Neural cell (in vitro differentiated cells): ENCODE data around the gene CD300H. TPM values are rescaled to one million over a fixed set of nuclear protein-coding genes. Genes with fewer than 3 reads are reported as not detected.

Source experiments
- H2AFZ ChIP-seq: fragments of 200-600, 300-800 bp; sonication (generic), shearing (Covaris generic); 2 replicates; pipeline ENCODE4 v1.6.0; 2014; ENCODE audit warnings: low read depth, mild to moderate bottlenecking, antibody characterized with exemption, low read length, moderate library complexity
- H3F3A ChIP-seq: fragments of 200-600 bp; shearing (Covaris generic); 2 replicates; pipeline ENCODE4 v1.6.1; 2016; ENCODE audit warnings: mild to moderate bottlenecking, moderate library complexity, mixed read lengths, antibody characterized with exemption, low read length; ENCODE audit not compliant: insufficient read depth, poor library complexity, severe bottlenecking
- H3K27ac ChIP-seq: fragments of 200-600, 300-800 bp; sonication (generic), shearing (Covaris generic); 2 replicates; pipeline ENCODE4 v1.5.1; 2014; ENCODE audit warnings: mild to moderate bottlenecking, low read length, moderate library complexity
- H3K27me3 ChIP-seq: fragments of 300-800, 200-600 bp; sonication (generic), shearing (Covaris generic); 2 replicates; pipeline ENCODE4 v1.6.0; 2014; ENCODE audit warnings: mild to moderate bottlenecking, low read depth, low read length, moderate library complexity; ENCODE audit not compliant: insufficient read depth
- H3K36me3 ChIP-seq: fragments of 300-800, 200-600 bp; sonication (generic), shearing (Covaris generic); 2 replicates; pipeline ENCODE4 v1.5.1; 2014; ENCODE audit warnings: mild to moderate bottlenecking, antibody characterized with exemption, low read length, moderate library complexity; ENCODE audit not compliant: insufficient read depth
- H3K4me2 ChIP-seq: fragments of 300-800, 200-600 bp; sonication (generic), shearing (Covaris generic); 2 replicates; pipeline ENCODE4 v1.6.0; 2014; ENCODE audit warnings: mild to moderate bottlenecking, low read length
- H3K4me3 ChIP-seq: fragments of 300-800, 200-600 bp; sonication (generic), shearing (Covaris generic); 2 replicates; pipeline ENCODE4 v1.5.1; 2014; ENCODE audit warnings: mild to moderate bottlenecking, low read length, moderate library complexity
- H3K79me2 ChIP-seq: fragments of 200-600 bp; shearing (Covaris generic); replicated peaks from 2 replicates; pipeline ENCODE4 v1.6.0; 2014; ENCODE audit warnings: mild to moderate bottlenecking, low read length, moderate library complexity; ENCODE audit not compliant: insufficient read depth
- H3K9ac ChIP-seq: fragments of 300-800, 200-600 bp; sonication (generic), shearing (Covaris generic); 2 replicates; pipeline ENCODE4 v1.6.1; 2016; ENCODE audit warnings: mild to moderate bottlenecking, low read length, mixed read lengths
- H3K9me2 ChIP-seq: fragments of 200-600 bp; shearing (Covaris generic); 2 replicates; pipeline ENCODE4 v1.6.1; 2016; ENCODE audit warnings: mild to moderate bottlenecking, low read length, mixed read lengths; ENCODE audit not compliant: insufficient read depth
- H3K9me3 ChIP-seq: fragments of 200-600, 300-800 bp; sonication (generic), shearing (Covaris generic); 2 replicates; pipeline ENCODE4 v1.6.1; 2016; ENCODE audit warnings: mild to moderate bottlenecking, mixed run types, low read length, moderate library complexity, mixed read lengths
- H4K20me1 ChIP-seq: fragments of 200-600 bp; shearing (Covaris generic); 2 replicates; pipeline ENCODE4 v1.6.1; 2016; ENCODE audit warnings: mild to moderate bottlenecking, mixed run types; ENCODE audit not compliant: insufficient read depth
- CTCF ChIP-seq: fragments of 450-650 bp; IDR thresholded peaks from 2 replicates; pipeline ENCODE4 v1.5.1; 2014; ENCODE audit warnings: antibody characterized with exemption, mild to moderate bottlenecking, moderate library complexity; ENCODE audit not compliant: poor library complexity, severe bottlenecking
- EP300 ChIP-seq: fragments of 450-650 bp; conservative IDR thresholded peaks from 2 replicates; pipeline ENCODE4 v1.6.1; 2014; ENCODE audit warnings: antibody characterized with exemption, mild to moderate bottlenecking, moderate library complexity; ENCODE audit not compliant: poor library complexity, severe bottlenecking
- EZH2 ChIP-seq: fragments of 200-600, 300-800 bp; shearing (Covaris generic), sonication (generic); IDR thresholded peaks from 2 replicates; pipeline ENCODE4 v1.6.1; 2014; ENCODE audit warnings: antibody characterized with exemption, low read length, borderline replicate concordance, mild to moderate bottlenecking; ENCODE audit not compliant: insufficient read depth, poor library complexity, severe bottlenecking
- MXI1 ChIP-seq: fragments of 450-650 bp; conservative IDR thresholded peaks from 2 replicates; pipeline ENCODE4 v1.6.1; 2014; ENCODE audit warnings: antibody characterized with exemption, mild to moderate bottlenecking; ENCODE audit not compliant: poor library complexity, severe bottlenecking
- POLR2AphosphoS5 ChIP-seq: IDR thresholded peaks from 2 replicates; pipeline ENCODE4 v1.6.1; 2012
- RAD21 ChIP-seq: fragments of 450-650 bp; conservative IDR thresholded peaks from 2 replicates; pipeline ENCODE4 v1.6.1; 2014; ENCODE audit warnings: antibody characterized with exemption, mild to moderate bottlenecking, moderate library complexity
- SMC3 ChIP-seq: fragments of 450-650 bp; conservative IDR thresholded peaks from 2 replicates; pipeline ENCODE4 v1.6.1; 2014; ENCODE audit warnings: antibody characterized with exemption, mild to moderate bottlenecking, moderate library complexity; ENCODE audit not compliant: poor library complexity
- TAF1 ChIP-seq: IDR thresholded peaks from 2 replicates; pipeline ENCODE4 v1.6.1; 2012; ENCODE audit warnings: low read depth
- polyA minus RNA-seq: library from RNA; depleted of rRNA, polyadenylated mRNA; stranded (reverse); fragments of >200 nt; gene quantifications from 2 replicates; pipeline ENCODE4 v1.2.3, GENCODE V29; 2014
- polyA plus RNA-seq: library from polyadenylated mRNA; depleted of rRNA; stranded (reverse); fragments of >200 nt; gene quantifications from 2 replicates; pipeline ENCODE4 v1.2.3, GENCODE V29; 2014
- TF ChIP-seq, protein P1 (sequence below): IDR thresholded peaks from 2 replicates; pipeline ENCODE4 v1.6.1; 2012; ENCODE audit warnings: borderline replicate concordance

CD300H gene
- polyA plus RNA-seq, result not detected in 2 replicates
- not detected in 2 replicates for polyA minus RNA-seq

DNA sequence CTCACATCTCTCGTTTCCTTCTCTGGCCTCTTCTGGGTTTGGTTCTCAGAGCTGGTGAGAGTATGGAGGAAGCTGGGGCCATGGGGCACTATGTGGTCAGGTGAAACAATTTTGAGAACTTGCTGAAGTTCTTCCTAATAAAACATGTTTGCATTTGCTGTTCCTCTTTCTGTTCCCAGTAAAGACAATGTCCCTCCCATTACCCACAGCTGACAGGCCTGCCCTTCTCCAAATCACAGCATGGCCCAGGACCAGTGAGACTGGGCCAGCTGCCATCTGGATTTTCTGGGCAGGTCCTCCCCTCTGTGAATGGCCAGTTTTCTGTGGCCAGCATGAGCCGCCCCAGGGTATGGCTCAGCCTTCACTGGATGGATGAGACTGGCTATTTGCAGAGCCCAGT lies at the start of gene CD300H:
CD300H (minus strand) TSS at position 113 of the 400 bp plus-strand sequence.
- H3K9me2 ChIP-seq, result no peaks in the 10 kb centered on the region
- H3K4me3 ChIP-seq, result no peak within 1 kb of the TSS
- H3K4me2 ChIP-seq, result no peak within 1 kb of the TSS
- H3K79me2 ChIP-seq, result no peaks in the 10 kb centered on the region
- no peak within 1 kb of the TSS for H3K9ac ChIP-seq
- H2AFZ ChIP-seq, result no peak within 1 kb of the TSS
- H3K27ac ChIP-seq, result no peak within 1 kb of the TSS
- H3K9me3 ChIP-seq, result no peaks in the 10 kb centered on the region
- no peaks in the 10 kb centered on the region for H4K20me1 ChIP-seq
- H3K36me3 ChIP-seq, result no peaks in the 10 kb centered on the region
- no peaks in the 10 kb centered on the region for H3F3A ChIP-seq
- TF ChIP-seq POLR2AphosphoS5, result no peak
- no peak for TF ChIP-seq EZH2
- TF ChIP-seq, protein P1, sequence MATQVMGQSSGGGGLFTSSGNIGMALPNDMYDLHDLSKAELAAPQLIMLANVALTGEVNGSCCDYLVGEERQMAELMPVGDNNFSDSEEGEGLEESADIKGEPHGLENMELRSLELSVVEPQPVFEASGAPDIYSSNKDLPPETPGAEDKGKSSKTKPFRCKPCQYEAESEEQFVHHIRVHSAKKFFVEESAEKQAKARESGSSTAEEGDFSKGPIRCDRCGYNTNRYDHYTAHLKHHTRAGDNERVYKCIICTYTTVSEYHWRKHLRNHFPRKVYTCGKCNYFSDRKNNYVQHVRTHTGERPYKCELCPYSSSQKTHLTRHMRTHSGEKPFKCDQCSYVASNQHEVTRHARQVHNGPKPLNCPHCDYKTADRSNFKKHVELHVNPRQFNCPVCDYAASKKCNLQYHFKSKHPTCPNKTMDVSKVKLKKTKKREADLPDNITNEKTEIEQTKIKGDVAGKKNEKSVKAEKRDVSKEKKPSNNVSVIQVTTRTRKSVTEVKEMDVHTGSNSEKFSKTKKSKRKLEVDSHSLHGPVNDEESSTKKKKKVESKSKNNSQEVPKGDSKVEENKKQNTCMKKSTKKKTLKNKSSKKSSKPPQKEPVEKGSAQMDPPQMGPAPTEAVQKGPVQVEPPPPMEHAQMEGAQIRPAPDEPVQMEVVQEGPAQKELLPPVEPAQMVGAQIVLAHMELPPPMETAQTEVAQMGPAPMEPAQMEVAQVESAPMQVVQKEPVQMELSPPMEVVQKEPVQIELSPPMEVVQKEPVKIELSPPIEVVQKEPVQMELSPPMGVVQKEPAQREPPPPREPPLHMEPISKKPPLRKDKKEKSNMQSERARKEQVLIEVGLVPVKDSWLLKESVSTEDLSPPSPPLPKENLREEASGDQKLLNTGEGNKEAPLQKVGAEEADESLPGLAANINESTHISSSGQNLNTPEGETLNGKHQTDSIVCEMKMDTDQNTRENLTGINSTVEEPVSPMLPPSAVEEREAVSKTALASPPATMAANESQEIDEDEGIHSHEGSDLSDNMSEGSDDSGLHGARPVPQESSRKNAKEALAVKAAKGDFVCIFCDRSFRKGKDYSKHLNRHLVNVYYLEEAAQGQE, result no peak
- no peak for TF ChIP-seq EP300
- TF ChIP-seq SMC3, result no peak
- no peak for TF ChIP-seq MXI1
- no peak for TF ChIP-seq CTCF
- no peak for TF ChIP-seq RAD21
- TF ChIP-seq TAF1, result no peak
- no peaks in the 10 kb centered on the region for H3K27me3 ChIP-seq

GRCh38 chr17:74616696-74617095 lies 49.4 kb upstream of the CD300H start:
- H3K9me3 ChIP-seq, result no peaks in the 10 kb centered on the region
- H3K27ac ChIP-seq, result no peak overlapping the region
- H3K27me3 ChIP-seq, result peaks cover 2% of the 10 kb centered on the region
- H3K9me2 ChIP-seq, result no peaks in the 10 kb centered on the region
- H3K9ac ChIP-seq, result no peak overlapping the region
- H3K36me3 ChIP-seq, result no peaks in the 10 kb centered on the region
- H3K4me2 ChIP-seq, result no peak overlapping the region
- no peaks in the 10 kb centered on the region for H3F3A ChIP-seq
- no peak overlapping the region for H3K4me3 ChIP-seq
- no peaks in the 10 kb centered on the region for H3K79me2 ChIP-seq
- TF ChIP-seq MXI1 (no peak), SMC3 (no peak), EZH2 (no peak), CTCF (no peak), TAF1 (no peak)
- TF ChIP-seq, protein P1, result no peak
- H2AFZ ChIP-seq, result no peak overlapping the region
- H4K20me1 ChIP-seq, result no peaks in the 10 kb centered on the region
